Endothelial cell of umbilical vein (primary cell): Measurements from ENCODE around the gene BMP2K.
A peak's percentile ranks its signal among the peaks of the same experiment; 100 is the strongest.

Experiments used
- CTCF ChIP-seq, 2 donors: IDR thresholded peaks; 1 replicate in 1 of 2; 2 replicates in 1 of 2; pipeline ENCODE4 v1.5.1; 2011; ENCODE audit warnings: low read length in 2 of 2, mild to moderate bottlenecking in 2 of 2, moderate library complexity in 2 of 2, control low read depth in 1 of 2, inconsistent platforms in 1 of 2, low read depth in 1 of 2; ENCODE audit not compliant: insufficient read depth in 1 of 2; ENCODE audit errors: extremely low read depth in 1 of 2
- EZH2 ChIP-seq: IDR thresholded peaks from 2 replicates; pipeline ENCODE4 v1.6.1; 2012; ENCODE audit warnings: borderline replicate concordance, low read depth, mild to moderate bottlenecking, moderate library complexity, low read length, inconsistent platforms; ENCODE audit not compliant: severe bottlenecking
- FOS ChIP-seq: IDR thresholded peaks from 2 replicates; pipeline ENCODE4 v1.6.1; 2011; ENCODE audit warnings: mild to moderate bottlenecking, low read length, moderate library complexity, borderline replicate concordance; ENCODE audit not compliant: insufficient read depth
- GATA2 ChIP-seq: IDR thresholded peaks from 2 replicates; pipeline ENCODE4 v1.7.0; 2011; ENCODE audit warnings: low read depth, mild to moderate bottlenecking, moderate library complexity, mixed read lengths, low read length; ENCODE audit not compliant: insufficient read length, insufficient read depth
- MAX ChIP-seq: IDR thresholded peaks from 2 replicates; pipeline ENCODE4 v1.6.1; 2011; ENCODE audit not compliant: insufficient read depth, insufficient read length
- POLR2A ChIP-seq: IDR thresholded peaks from 2 replicates; pipeline ENCODE4 v1.6.1; 2012; ENCODE audit warnings: low read depth, mild to moderate bottlenecking, control low read depth, low read length
- POLR2AphosphoS5 ChIP-seq: IDR thresholded peaks from 2 replicates; pipeline ENCODE4 v1.6.1; 2012; ENCODE audit warnings: low read depth, mild to moderate bottlenecking, control low read depth, low read length, moderate library complexity; ENCODE audit not compliant: insufficient read depth

- TF ChIP-seq POLR2A: no peak
- peak; percentile 41 to 42 for TF ChIP-seq CTCF (IDR thresholded peaks at IDR 0.05; ENCODE audit: extremely low read depth in 1 of 2, insufficient read depth in 1 of 2, low read depth in 1 of 2, low read length in 2 of 2)
- TF ChIP-seq GATA2: no peak
- no peak for TF ChIP-seq EZH2
- TF ChIP-seq POLR2AphosphoS5: no peak
- TF ChIP-seq FOS: no peak
- no peak for TF ChIP-seq MAX
Observed at GRCh38 chr4:78864405-78865024, 88.4 kb downstream of the BMP2K start.
